Gastroesophageal sphincter (tissue), 3 donors: ENCODE data around the gene ENHO.

Experiments
- CTCF ChIP-seq, 4 experiments: fragments of 200-600 bp in 2 of 4; fragments of 450-650 bp in 2 of 4; sonication (generic) in 1 of 4; IDR thresholded peaks; one replicate each; pipeline ENCODE4 v1.5.1; 2017 to 2019; ENCODE audit warnings: antibody characterized with exemption in 4 of 4, mild to moderate bottlenecking in 2 of 4, moderate library complexity in 2 of 4
- POLR2AphosphoS5 ChIP-seq: sonication (generic); formaldehyde crosslinking; IDR thresholded peaks from one replicate; pipeline ENCODE4 v1.6.1; 2017; ENCODE audit warnings: antibody characterized with exemption

GRCh38 chr9:34505370-34506120 is 17.2 kb downstream of the ENHO start:
- TF ChIP-seq CTCF (IDR thresholded peaks at IDR 0.05) (no peak), POLR2AphosphoS5 (no peak)
